Measurements from ENCODE around the gene TLR8.

The TLR8 gene

GRCh38 chrX:12966151-12966550, 59.7 kb downstream of the TLR8 start:
- no peak for TF ChIP-seq CTCF (IDR thresholded peaks at IDR 0.05; ENCODE audit: low read depth, low read length)
- H3K4me3 ChIP-seq (ENCODE audit: low read depth, low read length), result no peak overlapping the region

GRCh38 chrX:12967711-12968465, 61.5 kb downstream of the TLR8 start:
- TF ChIP-seq CTCF (IDR thresholded peaks at IDR 0.05; ENCODE audit: low read depth, low read length), result no peak
- H3K4me3 ChIP-seq (ENCODE audit: low read depth, low read length), result no peak overlapping the region

- no peak for TF ChIP-seq CTCF (IDR thresholded peaks at IDR 0.05; ENCODE audit: low read depth, low read length)
- no peak overlapping the region for H3K4me3 ChIP-seq (ENCODE audit: low read depth, low read length)
These were observed 64.3 kb downstream of the TLR8 start for GRCh38 chrX:12970691-12971202.

- no peak for TF ChIP-seq CTCF (IDR thresholded peaks at IDR 0.05; ENCODE audit: low read depth, low read length)
These were observed 65.0 kb downstream of the TLR8 start for GRCh38 chrX:12971282-12972003.

GRCh38 chrX:12972243-12972642, 65.8 kb downstream of the TLR8 start:
- no peak overlapping the region for H3K4me3 ChIP-seq (ENCODE audit: low read depth, low read length)
- no peak for TF ChIP-seq CTCF (IDR thresholded peaks at IDR 0.05; ENCODE audit: low read depth, low read length)

More at GRCh38 chrX:12971282-12972003, 65.0 kb downstream of the TLR8 start:
- H3K4me3 ChIP-seq (ENCODE audit: low read depth, low read length), result no peak overlapping the region
